Thyroid gland (tissue), 4 donors: ENCODE measurements around the gene EBI3. TPM values are rescaled to one million over a fixed set of nuclear protein-coding genes. Genes with fewer than 3 reads are reported as not detected.
"Not testable (repeated sequence)": the region's sequence is repeated elsewhere in the genome, so short reads cannot be mapped to it uniquely, and the experiment has no call there.

ENCODE experiments used
- DNase-seq, 2 donors: peaks; one replicate each; pipeline ENCODE4 v3.0.0-alpha.2; 2019
- H3K27ac ChIP-seq, 3 donors: fragments of 200-600 bp; sonication (generic); 1 replicate in 2 of 3; 2 replicates in 1 of 3; pipeline ENCODE4 v1.5.1; 2016 to 2019; ENCODE audit warnings: mild to moderate bottlenecking in 1 of 3, moderate library complexity in 1 of 3
- H3K27me3 ChIP-seq: fragments of 200-600 bp; sonication (generic); one replicate; pipeline ENCODE4 v1.5.1; 2019
- H3K36me3 ChIP-seq, 2 donors: fragments of 200-600 bp; sonication (generic); one replicate each; pipeline ENCODE4 v1.5.1; 2016 to 2019
- H3K4me1 ChIP-seq, 2 donors: fragments of 200-600 bp; sonication (generic); one replicate each; pipeline ENCODE4 v1.5.1; 2017 to 2019
- H3K4me3 ChIP-seq, 3 donors: fragments of 200-600 bp; sonication (generic); replicated peaks in 1 of 3; 1 replicate in 2 of 3; 2 replicates in 1 of 3; pipeline ENCODE4 v1.5.1; 2016; ENCODE audit warnings: mild to moderate bottlenecking in 1 of 3
- H3K9me3 ChIP-seq: fragments of 200-600 bp; sonication (generic); one replicate; pipeline ENCODE4 v1.5.1; 2017
- CTCF ChIP-seq, 6 experiments: fragments of 200-600 bp in 3 of 6; fragments of 450-650 bp in 3 of 6; sonication (generic) in 3 of 6; IDR thresholded peaks; one replicate each; pipeline ENCODE4 v1.5.1; 2016 to 2019; ENCODE audit warnings: antibody characterized with exemption in 6 of 6, mild to moderate bottlenecking in 2 of 6, inconsistent platforms in 1 of 6, moderate library complexity in 1 of 6
- POLR2A ChIP-seq, 2 donors: fragments of 450-650 bp; IDR thresholded peaks; one replicate each; pipeline ENCODE4 v1.6.1; 2017; ENCODE audit warnings: antibody characterized with exemption in 2 of 2, mild to moderate bottlenecking in 2 of 2, moderate library complexity in 1 of 2
- WGBS, 2 donors: methylation state at CpG; one replicate each; pipeline ENCODE4 v1.1.5; 2017; 5-methylcytosine and 5-hydroxymethylcytosine counted together
- intact Hi-C: fragments of 100-400 bp; cut with DNase I; formaldehyde crosslinking; loops from one replicate; pipeline ENCODE4 v1.15.1; 2023
- total RNA-seq, 4 donors: library from RNA; depleted of rRNA; stranded (reverse); fragments of >200 nt; gene quantifications; one replicate each; pipeline ENCODE4 v1.2.3, GENCODE V29; 2016

Gene EBI3
- total RNA-seq, 4 donors from 2014 or later: 0.49 to 4.5 (median 2.0) TPM

GRCh38 chr19:4272894-4273293, 43.6 kb downstream of the EBI3 start:
- H3K36me3 ChIP-seq: peaks cover 13 to 14% of the 10 kb centered on the region in 2 donors
- H3K4me1 ChIP-seq: no peaks in the 10 kb centered on the region
- DNase-seq: no peak
- intact Hi-C loops: no loop called here
- H3K27ac ChIP-seq: no peak overlapping the region
- 51 to 59% methylated on average over 10 of the region's 10 CpGs for WGBS, 2 donors
- H3K4me3 ChIP-seq: no peak overlapping the region
- no peaks in the 10 kb centered on the region for H3K9me3 ChIP-seq
- no peaks in the 10 kb centered on the region for H3K27me3 ChIP-seq
- TF ChIP-seq POLR2A (IDR thresholded peaks at IDR 0.05) (no peak), CTCF (IDR thresholded peaks at IDR 0.05) (no peak)

GRCh38 chr19:4274321-4274686, 45.0 kb downstream of the EBI3 start:
- WGBS, 2 donors: 84 to 89% methylated on average over 6 of the region's 6 CpGs
- H3K36me3 ChIP-seq, H3K4me1 ChIP-seq, H3K9me3 ChIP-seq, H3K27me3 ChIP-seq, intact Hi-C loops, H3K4me3 ChIP-seq, H3K27ac ChIP-seq, DNase-seq: not testable (repeated sequence)

GRCh38 chr19:4277191-4277696, 47.9 kb downstream of the EBI3 start:
- WGBS, 2 donors: 41 to 43% methylated on average over 16 of the region's 16 CpGs
- H3K4me3 ChIP-seq: no peak overlapping the region
- no peaks in the 10 kb centered on the region for H3K36me3 ChIP-seq
- TF ChIP-seq CTCF (IDR thresholded peaks at IDR 0.05): no peak
- TF ChIP-seq POLR2A (IDR thresholded peaks at IDR 0.05): no peak
- DNase-seq: no peak
- no peak overlapping the region for H3K27ac ChIP-seq
- H3K4me1 ChIP-seq: peaks cover 0 to 9% of the 10 kb centered on the region in 2 donors
- H3K27me3 ChIP-seq: peaks cover 16% of the 10 kb centered on the region
- no peaks in the 10 kb centered on the region for H3K9me3 ChIP-seq
- intact Hi-C loops: no loop called here

GRCh38 chr19:4278010-4278409, 48.7 kb downstream of the EBI3 start:
- Histone ChIP-seq H3K4me3 (no peak overlapping the region), H3K36me3 (no peaks in the 10 kb centered on the region), H3K27ac (no peak overlapping the region), H3K27me3 (peaks cover 16% of the 10 kb centered on the region), H3K4me1 (peaks cover 0 to 9% of the 10 kb centered on the region in 2 donors), H3K9me3 (no peaks in the 10 kb centered on the region)
- TF ChIP-seq POLR2A (IDR thresholded peaks at IDR 0.05) (no peak), CTCF (IDR thresholded peaks at IDR 0.05) (no peak)
- WGBS, 2 donors: 11 to 19% methylated on average over 4 of the region's 4 CpGs
- intact Hi-C loops: no loop called here
- DNase-seq: no peak

GRCh38 chr19:4278419-4279266, 49.3 kb downstream of the EBI3 start, which contains the start of gene SHD:
TSS of gene SHD (plus strand) at chr19:4279266. CDS start at chr19:4280064, 798 bp downstream.
- peaks cover 16% of the 10 kb centered on the region for H3K27me3 ChIP-seq
- TF ChIP-seq POLR2A (IDR thresholded peaks at IDR 0.05) (no peak), CTCF (IDR thresholded peaks at IDR 0.05) (no peak)
- 3 to 4% methylated on average over 21 to 26 of the region's 44 CpGs for WGBS, 2 donors

More at GRCh38 chr19:4278419-4279266, 49.3 kb downstream of the EBI3 start, which contains the start of gene SHD:
- intact Hi-C loops: no loop called here
- Histone ChIP-seq H3K4me3 (no peak within 1 kb of the TSS), H3K36me3 (no peaks in the 10 kb centered on the region), H3K9me3 (no peaks in the 10 kb centered on the region), H3K27ac (no peak within 1 kb of the TSS), H3K4me1 (peaks cover 0 to 9% of the 10 kb centered on the region in 2 donors)
- no peak for DNase-seq
